ENCODE measurements around the gene ZNF688. TPM values are rescaled to one million over a fixed set of nuclear protein-coding genes. Genes with fewer than 3 reads are reported as not detected.

ZNF688 gene
- total and polyA plus RNA-seq, 4 donors = 8.6 to 23.3 (median 16.5) TPM

DNA sequence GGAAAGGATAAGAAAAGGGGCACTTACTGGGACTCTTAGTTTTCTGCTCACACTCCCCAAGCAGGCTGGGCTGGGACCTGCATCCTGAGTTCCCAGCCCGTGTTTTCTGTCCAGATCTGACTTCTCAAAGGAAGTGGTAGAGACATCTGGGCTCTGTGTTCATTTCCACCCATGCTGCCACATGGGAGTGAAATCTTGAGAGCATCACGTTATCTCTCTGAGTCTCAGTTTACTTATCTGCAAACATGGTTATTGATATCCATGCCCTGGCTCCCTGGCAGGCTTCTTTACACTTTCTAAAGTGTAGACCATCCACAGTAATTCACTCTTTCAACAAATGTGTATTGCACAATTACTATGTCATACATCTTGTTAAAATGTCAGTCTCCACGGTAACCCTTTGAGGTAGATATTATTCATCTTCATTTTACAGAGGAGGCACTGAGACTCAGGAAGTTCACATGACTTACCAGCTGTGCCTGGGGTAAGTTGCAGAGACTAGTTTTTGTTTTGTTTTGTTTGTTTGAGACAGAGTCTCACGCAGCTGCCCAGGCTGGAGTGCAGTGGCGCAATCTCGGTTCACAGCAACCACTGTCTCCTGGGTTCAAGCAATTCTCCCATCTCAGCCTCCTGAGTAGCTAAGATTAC is 3.4 kb downstream of the ZNF688 start:
- H3K27me3 ChIP-seq (ENCODE audit: control insufficient read depth in 3 of 3, insufficient read depth in 3 of 3, low read length in 2 of 3) = no peaks in the 10 kb centered on the region
- DNase-seq = no peak
- H3K27ac ChIP-seq (ENCODE audit: low read depth in 1 of 2, low read length in 1 of 2) = no peak overlapping the region
- H3K36me3 ChIP-seq (ENCODE audit: control insufficient read depth in 4 of 4, insufficient read depth in 4 of 4, low read length in 4 of 4) = peaks cover 0 to 4% (median 0%) of the 10 kb centered on the region in 4 donors
- ATAC-seq (ENCODE audit: insufficient read depth, low FRiP score) = no peak
- peaks cover 5 to 18% (median 9%) of the 10 kb centered on the region in 5 donors for H3K4me1 ChIP-seq (ENCODE audit: control insufficient read depth in 5 of 5, insufficient read depth in 5 of 5, low read length in 5 of 5)
- 28 to 57% methylated on average over 6 of the region's 6 CpGs for WGBS, 2 donors
- H3K4me3 ChIP-seq = no peak overlapping the region
- peak overlapping the region in 1 of 2 donors; percentile 3 for H3K9ac ChIP-seq (ENCODE audit: insufficient read depth in 1 of 2, low read length in 2 of 2)
- no peak for TF ChIP-seq CTCF (IDR thresholded peaks at IDR 0.05; ENCODE audit: control extremely low read depth, extremely low read depth)
- no peaks in the 10 kb centered on the region for H3K9me3 ChIP-seq (ENCODE audit: control insufficient read depth in 4 of 4, insufficient read depth in 3 of 4, low read length in 3 of 4)

DNA sequence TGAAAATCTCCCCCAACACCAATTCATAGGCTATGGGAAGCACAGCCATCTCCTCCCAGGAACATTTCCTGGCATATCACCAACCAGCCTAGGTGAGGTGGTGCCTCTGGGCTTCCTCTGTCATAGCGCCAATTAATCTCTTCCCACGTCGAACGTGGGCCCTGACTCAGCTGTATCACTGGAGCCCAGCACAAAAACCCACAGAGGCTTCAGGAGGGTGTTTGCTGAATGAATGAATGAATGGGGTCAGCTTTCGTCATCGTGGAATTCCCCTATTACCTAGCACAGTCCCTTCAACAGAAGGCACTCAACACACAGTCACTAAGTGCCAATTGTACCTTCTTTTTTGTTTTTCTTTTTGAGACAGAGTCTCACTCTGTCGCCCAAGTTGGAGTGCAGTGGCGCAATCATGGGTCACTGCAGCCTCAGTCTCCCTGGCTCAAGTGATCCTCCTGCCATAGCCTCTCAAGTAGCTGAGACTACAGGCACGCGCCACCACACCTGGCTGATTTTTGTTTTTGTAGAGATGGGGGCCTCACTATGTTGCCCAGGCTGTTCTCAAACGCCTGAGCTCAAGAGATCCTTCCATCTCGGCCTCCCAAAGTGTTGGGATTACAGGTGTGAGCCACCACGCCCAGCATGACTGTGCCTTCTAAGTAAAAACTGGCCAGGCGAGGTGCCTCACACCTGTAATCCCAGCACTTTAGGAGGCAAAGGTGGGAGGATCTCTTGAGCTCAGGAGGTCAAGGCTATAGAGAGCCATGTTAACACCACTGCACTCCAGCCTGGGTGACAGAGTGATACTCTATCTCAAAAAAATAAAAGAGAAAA is 4.1 kb downstream of the ZNF688 start:
- no peak for ATAC-seq (ENCODE audit: insufficient read depth, low FRiP score)
- H3K27ac ChIP-seq (ENCODE audit: low read depth in 1 of 2, low read length in 1 of 2) = no peak overlapping the region
- H3K9ac ChIP-seq (ENCODE audit: insufficient read depth in 1 of 2, low read length in 2 of 2) = no peak overlapping the region
- H3K36me3 ChIP-seq (ENCODE audit: control insufficient read depth in 4 of 4, insufficient read depth in 4 of 4, low read length in 4 of 4) = peaks cover 0 to 4% (median 0%) of the 10 kb centered on the region in 4 donors
- H3K4me3 ChIP-seq = no peak overlapping the region
- H3K4me1 ChIP-seq (ENCODE audit: control insufficient read depth in 5 of 5, insufficient read depth in 5 of 5, low read length in 5 of 5) = peaks cover 5 to 15% (median 6%) of the 10 kb centered on the region in 5 donors
- 73 to 77% methylated on average over 14 of the region's 14 CpGs for whole genome bisulfite sequencing, 2 donors
- H3K27me3 ChIP-seq (ENCODE audit: control insufficient read depth in 3 of 3, insufficient read depth in 3 of 3, low read length in 2 of 3) = no peaks in the 10 kb centered on the region
- no peaks in the 10 kb centered on the region for H3K9me3 ChIP-seq (ENCODE audit: control insufficient read depth in 4 of 4, insufficient read depth in 3 of 4, low read length in 3 of 4)
- no peak for DNase-seq
- no peak for TF ChIP-seq CTCF (IDR thresholded peaks at IDR 0.05; ENCODE audit: control extremely low read depth, extremely low read depth)

- Histone ChIP-seq H3K27me3 (ENCODE audit: control insufficient read depth in 3 of 3, insufficient read depth in 3 of 3, low read length in 2 of 3) (no peaks in the 10 kb centered on the region), H3K9ac (ENCODE audit: insufficient read depth in 1 of 2, low read length in 2 of 2) (no peak overlapping the region), H3K27ac (ENCODE audit: low read depth in 1 of 2, low read length in 1 of 2) (no peak overlapping the region), H3K4me3 (no peak overlapping the region), H3K9me3 (ENCODE audit: control insufficient read depth in 4 of 4, insufficient read depth in 3 of 4, low read length in 3 of 4) (no peaks in the 10 kb centered on the region), H3K36me3 (ENCODE audit: control insufficient read depth in 4 of 4, insufficient read depth in 4 of 4, low read length in 4 of 4) (peaks cover 0 to 4% (median 0%) of the 10 kb centered on the region in 4 donors), H3K4me1 (ENCODE audit: control insufficient read depth in 5 of 5, insufficient read depth in 5 of 5, low read length in 5 of 5) (peaks cover 3 to 12% (median 6%) of the 10 kb centered on the region in 5 donors)
- DNase-seq = no peak
- no peak for TF ChIP-seq CTCF (IDR thresholded peaks at IDR 0.05; ENCODE audit: control extremely low read depth, extremely low read depth)
- no peak for ATAC-seq (ENCODE audit: insufficient read depth, low FRiP score)
- WGBS, 2 donors = 87 to 89% methylated on average over 4 of the region's 4 CpGs
These were observed 5.0 kb downstream of the ZNF688 start for GRCh38 chr16:30566531-30566930.

Data from lung (tissue), 12 donors.